Stomach (tissue), 9 donors: ENCODE data around the gene OTUD7B. TPM values are rescaled to one million over a fixed set of nuclear protein-coding genes. Genes with fewer than 3 reads are reported as not detected.

Experiments
- DNase-seq, 2 donors: peaks; one replicate each; pipeline versions ENCODE4 v3.0.0 to v3.0.0-alpha.2; 2013 to 2019
- H3K27ac ChIP-seq, 5 donors: fragments of 200-600 bp in 4 of 5; sonication (generic) in 4 of 5; one replicate each; pipeline ENCODE4 v1.5.1; 2013 to 2019; ENCODE audit warnings: mild to moderate bottlenecking in 1 of 5, moderate library complexity in 1 of 5
- H3K27me3 ChIP-seq, 3 donors: fragments of 200-600 bp; sonication (generic); one replicate each; pipeline ENCODE4 v1.5.1; 2017 to 2019; ENCODE audit warnings: mixed run types in 1 of 3
- H3K36me3 ChIP-seq, 4 donors: fragments of 200-600 bp; sonication (generic); 1 replicate in 3 of 4; 2 replicates in 1 of 4; pipeline ENCODE4 v1.5.1; 2016 to 2019
- H3K4me1 ChIP-seq, 4 donors: fragments of 200-600 bp; sonication (generic); one replicate each; pipeline ENCODE4 v1.5.1; 2016 to 2019
- H3K4me3 ChIP-seq, 4 donors: fragments of 200-600 bp; sonication (generic) in 3 of 4; one replicate each; pipeline ENCODE4 v1.5.1; 2016 to 2019; ENCODE audit warnings: mild to moderate bottlenecking in 1 of 4
- H3K9me3 ChIP-seq, 4 donors: fragments of 200-600 bp; sonication (generic); one replicate each; pipeline ENCODE4 v1.5.1; 2016 to 2019
- EP300 ChIP-seq: sonication (generic); formaldehyde crosslinking; IDR thresholded peaks from one replicate; pipeline ENCODE4 v1.6.1; 2017; ENCODE audit warnings: antibody characterized with exemption
- POLR2A ChIP-seq, 4 donors: fragments of 450-650 bp; IDR thresholded peaks; one replicate each; pipeline ENCODE4 v1.6.1; 2016; ENCODE audit warnings: antibody characterized with exemption in 4 of 4, control low read depth in 2 of 4, mild to moderate bottlenecking in 1 of 4, moderate library complexity in 1 of 4
- POLR2AphosphoS5 ChIP-seq, 3 donors: sonication (generic); formaldehyde crosslinking; IDR thresholded peaks; one replicate each; pipeline ENCODE4 v1.6.1; 2016; ENCODE audit warnings: antibody characterized with exemption in 3 of 3
- WGBS, 5 donors: extraction: QIAGEN DNeasy Blood & Tissue Kit in 3 of 5; methylation state at CpG; one replicate each; pipeline versions ENCODE4 v1.1.5 to v1.1.7; 2013 to 2018; 5-methylcytosine and 5-hydroxymethylcytosine counted together
- intact Hi-C: fragments of 100-400 bp; cut with DNase I; formaldehyde crosslinking; loops from one replicate; pipeline ENCODE4 v1.15.1; 2023; ENCODE audit warnings: low total_unique reads
- polyA plus RNA-seq, 3 donors: library from polyadenylated mRNA; stranded (reverse); fragments of 200-250 nt; gene quantifications; one replicate each; pipeline ENCODE4 v1.2.3, GENCODE V29; 2013
- total RNA-seq, 5 donors: library from RNA; depleted of rRNA; stranded (reverse); fragments of >200 nt; gene quantifications; one replicate each; pipeline versions ENCODE4 v1.1.0 to v1.2.3, GENCODE V29; 2014 to 2016
- TF ChIP-seq, protein P1 (sequence below), 7 experiments: fragments of 450-650 bp in 4 of 7; fragments of 200-600 bp in 3 of 7; sonication (generic) in 3 of 7; IDR thresholded peaks; one replicate each; pipeline ENCODE4 v1.5.1; 2016 to 2019; ENCODE audit warnings: antibody characterized with exemption in 7 of 7, control low read depth in 2 of 7, mild to moderate bottlenecking in 1 of 7
- donor health status: healthy with polysubstance abuse.
- donor health status: Bipolar disorder and iron deficiency.
- donor health status: healthy.

Gene OTUD7B
- total and polyA plus RNA-seq, 8 donors, result 2.2 to 38.8 (median 10.9) TPM

DNA sequence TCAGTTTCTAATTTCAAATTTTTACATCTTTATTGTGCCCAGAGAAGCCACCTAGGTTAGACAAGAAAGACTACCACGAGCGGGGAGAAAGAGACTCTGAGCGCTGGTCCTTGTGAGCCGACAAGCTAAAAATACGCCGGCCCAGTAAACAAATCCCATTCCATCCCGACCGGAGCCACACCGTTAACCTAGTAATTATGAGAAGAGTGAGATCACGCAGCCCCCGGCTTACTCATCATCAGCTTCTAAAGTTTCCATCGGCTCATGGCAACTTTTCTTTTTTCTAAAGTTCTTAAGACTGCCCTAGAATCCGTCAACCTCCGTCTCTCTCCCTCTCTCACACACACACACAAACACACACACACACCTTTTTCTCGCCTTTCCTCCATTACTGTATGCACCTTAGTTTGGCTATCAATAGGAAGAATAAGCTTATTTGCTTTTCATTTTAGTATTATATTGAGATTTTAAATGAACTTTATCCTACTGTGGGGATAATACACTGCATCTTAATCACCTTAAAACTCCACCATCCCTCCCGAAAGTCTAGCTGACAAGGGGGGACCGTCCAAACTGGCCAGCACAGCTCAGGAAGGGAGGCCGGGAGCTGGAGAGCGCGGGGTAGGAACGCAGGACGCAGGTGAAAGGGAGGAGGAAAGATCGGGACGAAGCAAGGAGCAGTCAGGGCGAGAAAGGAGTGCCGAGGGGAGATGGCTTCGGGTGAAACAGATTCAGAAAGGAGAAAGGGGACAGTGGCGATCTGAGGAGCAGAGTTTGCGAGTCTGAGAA is 728 bp downstream of the OTUD7B start:
- Histone ChIP-seq H3K36me3 (peaks cover 0 to 2% (median under 1%) of the 10 kb centered on the region in 4 donors), H3K27ac (peak overlapping the region; percentile 95 to 97 (median 97)), H3K27me3 (no peaks in the 10 kb centered on the region), H3K4me3 (peak overlapping the region; percentile 78 to 86 (median 83)), H3K9me3 (no peaks in the 10 kb centered on the region), H3K4me1 (peaks cover 21 to 54% (median 40%) of the 10 kb centered on the region in 4 donors)
- TF ChIP-seq, protein P1, sequence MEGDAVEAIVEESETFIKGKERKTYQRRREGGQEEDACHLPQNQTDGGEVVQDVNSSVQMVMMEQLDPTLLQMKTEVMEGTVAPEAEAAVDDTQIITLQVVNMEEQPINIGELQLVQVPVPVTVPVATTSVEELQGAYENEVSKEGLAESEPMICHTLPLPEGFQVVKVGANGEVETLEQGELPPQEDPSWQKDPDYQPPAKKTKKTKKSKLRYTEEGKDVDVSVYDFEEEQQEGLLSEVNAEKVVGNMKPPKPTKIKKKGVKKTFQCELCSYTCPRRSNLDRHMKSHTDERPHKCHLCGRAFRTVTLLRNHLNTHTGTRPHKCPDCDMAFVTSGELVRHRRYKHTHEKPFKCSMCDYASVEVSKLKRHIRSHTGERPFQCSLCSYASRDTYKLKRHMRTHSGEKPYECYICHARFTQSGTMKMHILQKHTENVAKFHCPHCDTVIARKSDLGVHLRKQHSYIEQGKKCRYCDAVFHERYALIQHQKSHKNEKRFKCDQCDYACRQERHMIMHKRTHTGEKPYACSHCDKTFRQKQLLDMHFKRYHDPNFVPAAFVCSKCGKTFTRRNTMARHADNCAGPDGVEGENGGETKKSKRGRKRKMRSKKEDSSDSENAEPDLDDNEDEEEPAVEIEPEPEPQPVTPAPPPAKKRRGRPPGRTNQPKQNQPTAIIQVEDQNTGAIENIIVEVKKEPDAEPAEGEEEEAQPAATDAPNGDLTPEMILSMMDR (IDR thresholded peaks at IDR 0.05), result no peak
- TF ChIP-seq POLR2A (IDR thresholded peaks at IDR 0.05) (no peak), EP300 (no peak), POLR2AphosphoS5 (IDR thresholded peaks at IDR 0.05) (peak in 1 of 3 donors; percentile 26)
- 1% methylated on average over 28 to 29 of the region's 29 CpGs for WGBS, 5 donors
- peak; percentile 43 to 76 for DNase-seq
- intact Hi-C loops, result no loop called here

DNA sequence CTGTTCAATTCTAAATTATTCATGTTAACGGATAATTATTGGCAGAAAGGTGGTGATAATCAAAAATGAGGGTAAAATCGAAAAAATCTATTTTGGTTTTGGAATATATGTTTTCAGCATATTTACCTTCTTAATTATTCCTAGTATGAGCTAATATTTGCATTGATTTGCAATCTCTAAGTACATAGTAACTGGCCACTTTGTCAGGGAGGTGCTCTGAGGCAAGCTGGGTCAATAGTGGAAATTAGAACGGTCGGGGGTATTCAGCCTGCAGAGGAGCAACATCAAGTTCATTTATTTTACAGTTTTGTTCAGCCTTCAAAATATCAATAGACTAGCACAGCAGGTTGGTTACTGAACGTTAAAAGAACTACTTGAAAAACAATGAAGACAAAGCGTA is 1.8 kb downstream of the OTUD7B start:
- intact Hi-C loops, result no loop called here
- peak in 1 of 2 donors; percentile 57 for DNase-seq
- peak overlapping the region; percentile 78 to 86 (median 83) for H3K4me3 ChIP-seq
- H3K27me3 ChIP-seq, result no peaks in the 10 kb centered on the region
- TF ChIP-seq EP300, result no peak
- no peak for TF ChIP-seq POLR2A (IDR thresholded peaks at IDR 0.05)
- TF ChIP-seq POLR2AphosphoS5 (IDR thresholded peaks at IDR 0.05), result no peak
- TF ChIP-seq, protein P1 (IDR thresholded peaks at IDR 0.05), result no peak
- peaks cover 0 to 12% (median 8%) of the 10 kb centered on the region in 4 donors for H3K36me3 ChIP-seq
- 19 to 32% (median 28%) methylated on average over 6 of the region's 6 CpGs for WGBS, 5 donors
- no peaks in the 10 kb centered on the region for H3K9me3 ChIP-seq
- peaks cover 21 to 64% (median 41%) of the 10 kb centered on the region in 4 donors for H3K4me1 ChIP-seq
- peak overlapping the region in 4 of 5 donors; percentile 97 for H3K27ac ChIP-seq

DNA sequence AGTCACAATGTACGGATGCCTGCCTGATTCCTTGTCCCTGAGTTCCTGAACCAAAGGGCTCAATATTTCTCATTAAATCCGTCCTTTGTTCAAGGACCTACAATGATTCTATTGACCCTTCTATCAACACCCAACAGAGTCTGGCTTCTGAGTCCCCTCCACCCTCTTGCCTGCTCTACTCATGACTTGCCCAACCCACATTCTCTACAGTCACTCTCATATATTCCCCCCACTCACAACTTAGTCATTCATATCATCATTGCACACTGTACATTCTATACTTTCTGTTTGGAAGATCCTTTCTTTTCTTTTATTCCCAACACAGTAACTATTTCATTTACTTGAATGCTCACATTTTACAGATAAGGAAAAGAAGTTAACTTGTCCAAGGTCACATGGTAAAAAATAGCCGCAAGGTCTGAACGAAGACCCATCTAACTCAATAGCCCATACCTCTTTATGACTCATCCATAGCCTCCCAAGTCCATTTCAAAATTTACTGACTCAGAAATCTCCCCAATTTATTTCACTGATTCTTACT is 3.6 kb downstream of the OTUD7B start:
- H3K36me3 ChIP-seq, result peaks cover 0 to 19% (median 14%) of the 10 kb centered on the region in 4 donors
- no peaks in the 10 kb centered on the region for H3K27me3 ChIP-seq
- H3K4me3 ChIP-seq, result no peak overlapping the region
- TF ChIP-seq EP300 (no peak), POLR2AphosphoS5 (IDR thresholded peaks at IDR 0.05) (peak in 1 of 3 donors; percentile 2)
- TF ChIP-seq, protein P1 (IDR thresholded peaks at IDR 0.05), result no peak
- WGBS, 5 donors, result 82 to 88% (median 83%) methylated on average over 4 of the region's 4 CpGs
- intact Hi-C loops, result no loop called here
- peak overlapping the region in 1 of 5 donors; percentile 97 for H3K27ac ChIP-seq
- H3K4me1 ChIP-seq, result peaks cover 22 to 78% (median 45%) of the 10 kb centered on the region in 4 donors
- no peaks in the 10 kb centered on the region for H3K9me3 ChIP-seq
- no peak for DNase-seq

DNA sequence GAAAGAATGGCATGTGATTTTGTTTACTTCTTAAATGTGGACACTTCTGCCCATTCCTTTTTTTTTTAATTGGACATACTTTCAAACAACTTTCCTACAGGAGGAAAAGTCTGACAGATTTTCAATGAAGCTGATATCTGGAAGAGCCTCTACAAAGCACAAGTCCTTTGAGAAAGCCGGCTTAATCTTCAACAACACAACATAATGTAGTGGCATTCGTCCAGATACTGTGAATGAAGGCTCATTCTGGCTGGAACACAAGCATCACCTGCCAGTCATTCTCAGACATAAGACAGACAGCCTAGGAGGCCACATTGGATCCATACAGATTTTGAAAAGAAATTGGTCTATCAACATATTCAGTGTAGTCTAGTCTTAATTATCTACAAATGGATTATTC is 4.9 kb downstream of the OTUD7B start:
- Histone ChIP-seq H3K4me3 (no peak overlapping the region), H3K27me3 (no peaks in the 10 kb centered on the region), H3K9me3 (no peaks in the 10 kb centered on the region), H3K27ac (no peak overlapping the region), H3K4me1 (peaks cover 21 to 83% (median 43%) of the 10 kb centered on the region in 4 donors), H3K36me3 (peaks cover 0 to 20% (median 16%) of the 10 kb centered on the region in 4 donors)
- DNase-seq, result no peak
- 27 to 53% (median 45%) methylated on average over 2 of the region's 2 CpGs for WGBS, 5 donors
- intact Hi-C loops, result no loop called here
- TF ChIP-seq, protein P1 (IDR thresholded peaks at IDR 0.05), result no peak
- no peak for TF ChIP-seq POLR2AphosphoS5 (IDR thresholded peaks at IDR 0.05)
- no peak for TF ChIP-seq EP300
- TF ChIP-seq POLR2A (IDR thresholded peaks at IDR 0.05), result no peak
